ENCODE data around the gene NIM1K.

GRCh38 chr5:43305948-43306565 lies 114.0 kb downstream of the NIM1K start:
- peak; percentile 95 for TF ChIP-seq CTCF (conservative IDR thresholded peaks at IDR 0.05)
- TF ChIP-seq EZH2 (IDR thresholded peaks at IDR 0.05; ENCODE audit: low read depth): no peak
